GM21381 (cell line): ENCODE measurements around the gene TREML4.
"Not testable (repeated sequence)": the region's sequence is repeated elsewhere in the genome, so short reads cannot be mapped to it uniquely, and the experiment has no call there.

Experiments
- ATAC-seq: cut with Tn5 transposase; IDR thresholded peaks from one replicate; pipeline ENCODE4 v1.9.1; 2021; ENCODE audit warnings: mild to moderate bottlenecking, moderate library complexity; ENCODE audit not compliant: unreplicated experiment

TREML4 gene

GRCh38 chr6:41204156-41204555 is 24.0 kb upstream of the TREML4 start:
- ATAC-seq, result no peak

- no peak for ATAC-seq
Observed at GRCh38 chr6:41208439-41209106, 19.6 kb upstream of the TREML4 start.

GRCh38 chr6:41209547-41210320 is 18.4 kb upstream of the TREML4 start:
- ATAC-seq, result no peak

GRCh38 chr6:41214559-41215238 is 13.4 kb upstream of the TREML4 start:
- ATAC-seq, result no peak

GRCh38 chr6:41215777-41216176 is 12.4 kb upstream of the TREML4 start:
- ATAC-seq, result no peak

GRCh38 chr6:41216616-41217015 is 11.5 kb upstream of the TREML4 start:
- no peak for ATAC-seq

GRCh38 chr6:41222045-41222444 is 6.1 kb upstream of the TREML4 start:
- ATAC-seq, result no peak

GRCh38 chr6:41222513-41222912 is 5.6 kb upstream of the TREML4 start:
- ATAC-seq, result no peak

GRCh38 chr6:41224800-41225199 is 3.3 kb upstream of the TREML4 start:
- no peak for ATAC-seq

GRCh38 chr6:41226752-41227151 is 1.4 kb upstream of the TREML4 start:
- no peak for ATAC-seq

- ATAC-seq, result no peak
Observed at GRCh38 chr6:41228616-41229015, 467 bp downstream of the TREML4 start.

GRCh38 chr6:41229721-41230120 is 1.6 kb downstream of the TREML4 start:
- ATAC-seq, result no peak

GRCh38 chr6:41231246-41231645 is 3.1 kb downstream of the TREML4 start:
- ATAC-seq, result no peak

- ATAC-seq, result no peak
Observed at GRCh38 chr6:41232667-41233066, 4.5 kb downstream of the TREML4 start.

- ATAC-seq, result no peak
Observed at GRCh38 chr6:41236276-41236675, 8.1 kb downstream of the TREML4 start.

- no peak for ATAC-seq
Observed at GRCh38 chr6:41237128-41237527, 9.0 kb downstream of the TREML4 start.

- no peak for ATAC-seq
Observed at GRCh38 chr6:41239467-41240159, 11.5 kb downstream of the TREML4 start.

- ATAC-seq, result not testable (repeated sequence)
Observed at GRCh38 chr6:41246529-41246928, 18.4 kb downstream of the TREML4 start.

- ATAC-seq, result no peak
Observed at GRCh38 chr6:41247288-41247865, 19.2 kb downstream of the TREML4 start.

GRCh38 chr6:41247882-41248705 is 19.9 kb downstream of the TREML4 start:
- ATAC-seq, result no peak
